ENCODE results near the gene C1orf74.

C1orf74 gene

GRCh38 chr1:209778102-209778501 is 6.3 kb downstream of the C1orf74 start:
- POLR2A ChIA-PET: no interaction called here
- DNase-seq (ENCODE audit: extremely low spot score): no peak
- TF ChIP-seq ARNT (IDR thresholded peaks at IDR 0.05): no peak
- TF ChIP-seq ELF4 (IDR thresholded peaks at IDR 0.05): no peak
- TF ChIP-seq NFRKB (IDR thresholded peaks at IDR 0.05): no peak
- no peak for TF ChIP-seq ZNF384 (IDR thresholded peaks at IDR 0.05)
- TF ChIP-seq FOXK2 (IDR thresholded peaks at IDR 0.05): no peak
- TF ChIP-seq, protein P1, sequence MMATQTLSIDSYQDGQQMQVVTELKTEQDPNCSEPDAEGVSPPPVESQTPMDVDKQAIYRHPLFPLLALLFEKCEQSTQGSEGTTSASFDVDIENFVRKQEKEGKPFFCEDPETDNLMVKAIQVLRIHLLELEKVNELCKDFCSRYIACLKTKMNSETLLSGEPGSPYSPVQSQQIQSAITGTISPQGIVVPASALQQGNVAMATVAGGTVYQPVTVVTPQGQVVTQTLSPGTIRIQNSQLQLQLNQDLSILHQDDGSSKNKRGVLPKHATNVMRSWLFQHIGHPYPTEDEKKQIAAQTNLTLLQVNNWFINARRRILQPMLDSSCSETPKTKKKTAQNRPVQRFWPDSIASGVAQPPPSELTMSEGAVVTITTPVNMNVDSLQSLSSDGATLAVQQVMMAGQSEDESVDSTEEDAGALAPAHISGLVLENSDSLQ (IDR thresholded peaks at IDR 0.05): no peak
- TF ChIP-seq CTBP1 (IDR thresholded peaks at IDR 0.05; ENCODE audit: borderline replicate concordance): no peak
- no peak for TF ChIP-seq L3MBTL2 (conservative IDR thresholded peaks at IDR 0.05)
- TF ChIP-seq FOXM1 (IDR thresholded peaks at IDR 0.05; ENCODE audit: borderline replicate concordance): no peak
- TF ChIP-seq TARDBP (IDR thresholded peaks at IDR 0.05): no peak
- CTCF ChIA-PET: no interaction called here

DNA sequence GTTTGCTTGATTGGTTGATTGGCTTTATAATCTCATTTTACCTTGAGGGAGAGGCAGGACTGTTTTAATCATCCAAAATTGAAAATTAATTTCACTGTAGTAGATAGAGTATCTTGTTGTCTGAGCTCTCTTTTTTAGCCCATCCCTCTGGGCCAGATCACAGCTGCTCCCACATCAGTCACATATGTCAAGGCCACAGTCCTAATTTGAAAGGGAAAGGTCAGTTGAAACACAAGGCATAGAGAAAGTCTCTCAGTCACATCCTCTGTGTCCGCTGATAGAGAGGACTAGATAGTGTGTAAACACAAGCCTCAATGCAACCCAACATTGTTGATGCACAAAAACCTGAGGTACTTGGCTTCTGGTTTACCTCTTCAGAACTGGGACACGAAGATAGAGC is 6.8 kb downstream of the C1orf74 start:
- DNase-seq (ENCODE audit: extremely low spot score): no peak
- ChIA-PET POLR2A (no interaction called here), CTCF (interaction anchor here (0.7 kb wide), 1 partner anchor 45 kb away, joined by 3 read pairs; no protein-coding TSS in a partner anchor)
- TF ChIP-seq ELF4 (IDR thresholded peaks at IDR 0.05) (no peak), HDGF (IDR thresholded peaks at IDR 0.05; ENCODE audit: borderline replicate concordance) (no peak), FOXK2 (IDR thresholded peaks at IDR 0.05) (no peak), CTBP1 (IDR thresholded peaks at IDR 0.05; ENCODE audit: borderline replicate concordance) (no peak), LEF1 (IDR thresholded peaks at IDR 0.05; ENCODE audit: borderline replicate concordance) (no peak), BHLHE40 (IDR thresholded peaks at IDR 0.05; ENCODE audit: borderline replicate concordance) (no peak), NFRKB (IDR thresholded peaks at IDR 0.05) (no peak), SUZ12 (IDR thresholded peaks at IDR 0.05) (no peak), TARDBP (IDR thresholded peaks at IDR 0.05) (no peak), FOXM1 (IDR thresholded peaks at IDR 0.05; ENCODE audit: borderline replicate concordance) (no peak), FOXA1 (IDR thresholded peaks at IDR 0.05) (no peak)

DNA sequence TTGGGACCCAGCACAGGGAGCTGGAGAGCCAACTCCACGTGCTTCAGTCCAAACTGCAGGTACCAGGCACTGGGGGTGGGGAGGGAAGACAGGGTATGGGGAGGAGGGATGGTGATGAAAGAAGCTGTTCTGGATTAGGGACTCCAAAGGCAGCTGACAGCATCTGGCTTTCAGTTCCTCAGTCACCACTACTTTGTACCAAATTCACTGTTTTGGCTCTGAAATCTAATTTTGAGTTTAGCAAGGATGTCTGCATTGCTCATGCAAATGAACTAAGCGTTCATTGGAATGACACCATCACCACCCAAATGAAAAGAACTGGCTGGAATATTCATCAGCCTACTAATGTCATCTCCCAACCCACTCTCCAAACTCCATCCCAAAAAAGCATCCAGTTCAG is 8.7 kb downstream of the C1orf74 start:
- CTCF ChIA-PET: no interaction called here

GRCh38 chr1:209774592-209774991 is 9.8 kb downstream of the C1orf74 start:
- no peak for DNase-seq (ENCODE audit: extremely low spot score)
- CTCF ChIA-PET: no interaction called here
- POLR2A ChIA-PET: interaction anchor here (3.0 kb wide), 1 partner anchor 10 kb away, joined by 15 read pairs; the partner anchor contains the start of gene C1orf74
- no peak for TF ChIP-seq FOXK2 (IDR thresholded peaks at IDR 0.05)
- no peak for TF ChIP-seq HDGF (IDR thresholded peaks at IDR 0.05; ENCODE audit: borderline replicate concordance)
- no peak for TF ChIP-seq SUZ12 (IDR thresholded peaks at IDR 0.05)
- no peak for TF ChIP-seq TARDBP (IDR thresholded peaks at IDR 0.05)
- no peak for TF ChIP-seq ARNT (IDR thresholded peaks at IDR 0.05)
- TF ChIP-seq SP1 (IDR thresholded peaks at IDR 0.05): no peak
- TF ChIP-seq CTBP1 (IDR thresholded peaks at IDR 0.05; ENCODE audit: borderline replicate concordance): no peak
- no peak for TF ChIP-seq ELF4 (IDR thresholded peaks at IDR 0.05)
- TF ChIP-seq FOXA1 (IDR thresholded peaks at IDR 0.05): no peak
- no peak for TF ChIP-seq ZNF384 (IDR thresholded peaks at IDR 0.05)
- TF ChIP-seq NFRKB (IDR thresholded peaks at IDR 0.05): no peak
- TF ChIP-seq, protein P1 (IDR thresholded peaks at IDR 0.05): no peak
- TF ChIP-seq FOXM1 (IDR thresholded peaks at IDR 0.05; ENCODE audit: borderline replicate concordance): no peak
- TF ChIP-seq L3MBTL2 (conservative IDR thresholded peaks at IDR 0.05): no peak
- no peak for TF ChIP-seq LEF1 (IDR thresholded peaks at IDR 0.05; ENCODE audit: borderline replicate concordance)
- TF ChIP-seq BHLHE40 (IDR thresholded peaks at IDR 0.05; ENCODE audit: borderline replicate concordance): no peak

More for the DNA sequence above, 8.7 kb downstream of the C1orf74 start:
- no peak for DNase-seq (ENCODE audit: extremely low spot score)
- POLR2A ChIA-PET: interaction anchor here (3.0 kb wide), 1 partner anchor 9 kb away, joined by 15 read pairs; the partner anchor contains the start of gene C1orf74
- TF ChIP-seq NFRKB (IDR thresholded peaks at IDR 0.05): no peak
- no peak for TF ChIP-seq FOXK2 (IDR thresholded peaks at IDR 0.05)
- TF ChIP-seq ELF4 (IDR thresholded peaks at IDR 0.05): no peak
- TF ChIP-seq ZNF384 (IDR thresholded peaks at IDR 0.05): no peak
- TF ChIP-seq BHLHE40 (IDR thresholded peaks at IDR 0.05; ENCODE audit: borderline replicate concordance): no peak
- TF ChIP-seq, protein P1 (IDR thresholded peaks at IDR 0.05): no peak

GRCh38 chr1:209772126-209772525 is 12.2 kb downstream of the C1orf74 start:
- DNase-seq (ENCODE audit: extremely low spot score): no peak
- no peak for TF ChIP-seq FOXK2 (IDR thresholded peaks at IDR 0.05)
- TF ChIP-seq L3MBTL2 (conservative IDR thresholded peaks at IDR 0.05): no peak
- TF ChIP-seq BHLHE40 (IDR thresholded peaks at IDR 0.05; ENCODE audit: borderline replicate concordance): no peak
- no peak for TF ChIP-seq FOXM1 (IDR thresholded peaks at IDR 0.05; ENCODE audit: borderline replicate concordance)
- no peak for TF ChIP-seq CTBP1 (IDR thresholded peaks at IDR 0.05; ENCODE audit: borderline replicate concordance)
- no peak for TF ChIP-seq HDGF (IDR thresholded peaks at IDR 0.05; ENCODE audit: borderline replicate concordance)
- no peak for TF ChIP-seq TARDBP (IDR thresholded peaks at IDR 0.05)
- no peak for TF ChIP-seq SUZ12 (IDR thresholded peaks at IDR 0.05)
- TF ChIP-seq ARNT (IDR thresholded peaks at IDR 0.05): no peak
- no peak for TF ChIP-seq ELF4 (IDR thresholded peaks at IDR 0.05)
- TF ChIP-seq FOXA1 (IDR thresholded peaks at IDR 0.05): no peak
- no peak for TF ChIP-seq SP1 (IDR thresholded peaks at IDR 0.05)
- no peak for TF ChIP-seq LEF1 (IDR thresholded peaks at IDR 0.05; ENCODE audit: borderline replicate concordance)
- TF ChIP-seq, protein P1 (IDR thresholded peaks at IDR 0.05): no peak
- TF ChIP-seq NFRKB (IDR thresholded peaks at IDR 0.05): no peak
- TF ChIP-seq ZNF384 (IDR thresholded peaks at IDR 0.05): no peak
- CTCF ChIA-PET: no interaction called here
- POLR2A ChIA-PET: interaction anchor here (0.6 kb wide), 1 partner anchor 12 kb away, joined by 3 read pairs; the partner anchor contains the start of gene C1orf74
